H1 (cell line): ENCODE data around the gene PRELID2. TPM values are rescaled to one million over a fixed set of nuclear protein-coding genes. Genes with fewer than 3 reads are reported as not detected.

Experiments
- CTCF ChIA-PET: fragments of 300-600 bp; sonication (Branson Sonifier 250); formaldehyde crosslinking; loops from one replicate; lab custom pipeline; 2021; ENCODE audit not compliant: partially characterized antibody; lab: Charles Lee
- POLR2A ChIA-PET: fragments of 300-600 bp; sonication (Branson Sonifier 250); formaldehyde crosslinking; loops from one replicate; lab custom pipeline; 2021; ENCODE audit warnings: inconsistent platforms; ENCODE audit not compliant: partially characterized antibody; lab: Charles Lee
- DNase-seq, 2 experiments: peaks; one replicate each; pipeline versions ENCODE4 v3.0.0 to v3.0.0-alpha.2; 2010 to 2022; ENCODE audit warnings: low spot score in 2 of 2, low read depth in 1 of 2, mixed read lengths in 1 of 2
- FAIRE-seq: peaks from 2 replicates; lab custom pipeline; 2011; peaks lifted over from hg19 to GRCh38; lab: Jason Lieb, UNC
- H2AFZ ChIP-seq: 2 replicates; pipeline ENCODE4 v1.8.1; 2012; ENCODE audit warnings: low read length, inconsistent platforms
- H2AK5ac ChIP-seq: 2 replicates; pipeline ENCODE4 v1.6.1; 2013; ENCODE audit warnings: low read depth, low read length
- H2BK120ac ChIP-seq: replicated peaks from 2 replicates; pipeline ENCODE3; 2013; ENCODE audit warnings: low read depth, low read length, inconsistent platforms
- H2BK12ac ChIP-seq: 2 replicates; pipeline ENCODE4 v1.6.1; 2013; ENCODE audit warnings: low read depth, low read length
- H2BK15ac ChIP-seq: 2 replicates; pipeline ENCODE4 v1.6.1; 2013; ENCODE audit warnings: low read length
- H2BK20ac ChIP-seq: 2 replicates; pipeline ENCODE4 v1.6.1; 2013; ENCODE audit warnings: low read length
- H2BK5ac ChIP-seq: 2 replicates; pipeline ENCODE4 v1.6.1; 2013; ENCODE audit warnings: low read depth, low read length
- H3K14ac ChIP-seq: 2 replicates; pipeline ENCODE4 v1.6.1; 2013; ENCODE audit warnings: inconsistent platforms; ENCODE audit not compliant: insufficient read length
- H3K18ac ChIP-seq: 2 replicates; pipeline ENCODE4 v1.6.1; 2013; ENCODE audit warnings: low read length; ENCODE audit errors: extremely low read depth
- H3K23ac ChIP-seq: 2 replicates; pipeline ENCODE4 v1.6.1; 2013; ENCODE audit warnings: inconsistent platforms; ENCODE audit not compliant: insufficient read length
- H3K23me2 ChIP-seq: 2 replicates; pipeline ENCODE4 v1.6.1; 2013; ENCODE audit warnings: low read depth, low read length
- H3K27ac ChIP-seq: 2 replicates; pipeline ENCODE4 v1.6.1; 2011; ENCODE audit warnings: low read depth, low read length, inconsistent platforms
- H3K27me3 ChIP-seq, 4 experiments: replicated peaks in 1 of 4; 1 replicate in 1 of 4; 2 replicates in 3 of 4; pipeline versions ENCODE4 v1.6.1 to v1.8.1; 2011 to 2013; ENCODE audit warnings: low read length in 3 of 4, mild to moderate bottlenecking in 3 of 4, inconsistent platforms in 2 of 4, mixed read lengths in 2 of 4, moderate library complexity in 1 of 4; ENCODE audit not compliant: control insufficient read depth in 3 of 4, insufficient read depth in 3 of 4; ENCODE audit errors: extremely low read depth in 1 of 4
- H3K36me3 ChIP-seq, 4 experiments: 2 replicates each; pipeline versions ENCODE4 v1.6.1 to v1.8.1; 2011 to 2013; ENCODE audit warnings: mild to moderate bottlenecking in 4 of 4, low read length in 3 of 4, moderate library complexity in 2 of 4, control low read depth in 1 of 4, inconsistent platforms in 1 of 4; ENCODE audit not compliant: insufficient read depth in 4 of 4, control insufficient read depth in 2 of 4
- H3K4ac ChIP-seq: replicated peaks from 2 replicates; pipeline ENCODE3; 2013; ENCODE audit warnings: low read length, low read depth, mixed read lengths, inconsistent platforms; ENCODE audit not compliant: insufficient read length
- H3K4me1 ChIP-seq, 4 experiments: replicated peaks in 1 of 4; 1 replicate in 1 of 4; 2 replicates in 3 of 4; pipeline versions ENCODE4 v1.6.1 to v1.8.1; 2011 to 2013; ENCODE audit warnings: low read length in 3 of 4, inconsistent platforms in 2 of 4, mixed read lengths in 1 of 4; ENCODE audit not compliant: insufficient read depth in 4 of 4, control insufficient read depth in 3 of 4
- H3K4me2 ChIP-seq, 2 experiments: 2 replicates each; pipeline versions ENCODE4 v1.6.1 to v1.8.1; 2011 to 2013; ENCODE audit warnings: low read depth in 2 of 2, low read length in 2 of 2, control low read depth in 1 of 2, inconsistent platforms in 1 of 2, mild to moderate bottlenecking in 1 of 2; ENCODE audit not compliant: insufficient read depth in 1 of 2
- H3K4me3 ChIP-seq, 4 experiments: fragments of 200-600, 300-600 bp in 1 of 4; sonication (generic), shearing (Covaris generic), sonication (Bioruptor Twin) in 1 of 4; 2 replicates each; pipeline versions ENCODE4 v1.5.1 to v1.8.1; 2011 to 2016; ENCODE audit warnings: low read length in 4 of 4, low read depth in 3 of 4, control low read depth in 2 of 4, inconsistent platforms in 2 of 4, mild to moderate bottlenecking in 2 of 4, mixed read lengths in 1 of 4, moderate library complexity in 1 of 4; ENCODE audit not compliant: insufficient read depth in 2 of 4; ENCODE audit errors: extremely low read depth in 1 of 4
- H3K56ac ChIP-seq: replicated peaks from 2 replicates; pipeline ENCODE3; 2013; ENCODE audit warnings: low read depth, mild to moderate bottlenecking, mixed read lengths, low read length, inconsistent platforms; ENCODE audit not compliant: insufficient read length
- H3K79me1 ChIP-seq: 2 replicates; pipeline ENCODE4 v1.6.1; 2013; ENCODE audit warnings: low read depth, low read length, control low read depth
- H3K79me2 ChIP-seq, 2 experiments: 2 replicates each; pipeline versions ENCODE4 v1.6.1 to v1.8.1; 2012 to 2013; ENCODE audit warnings: low read length in 2 of 2, mild to moderate bottlenecking in 2 of 2, inconsistent platforms in 1 of 2; ENCODE audit not compliant: insufficient read depth in 2 of 2, control insufficient read depth in 1 of 2
- H3K9ac ChIP-seq, 4 experiments: replicated peaks in 1 of 4; 1 replicate in 1 of 4; 2 replicates in 3 of 4; pipeline versions ENCODE4 v1.6.1 to v1.8.1; 2011 to 2013; ENCODE audit warnings: low read depth in 3 of 4, low read length in 3 of 4, control low read depth in 2 of 4, mild to moderate bottlenecking in 2 of 4, moderate library complexity in 2 of 4, inconsistent platforms in 1 of 4; ENCODE audit errors: extremely low read depth in 1 of 4
- H3K9me3 ChIP-seq, 2 experiments: 2 replicates each; pipeline versions ENCODE4 v1.6.1 to v1.8.1; 2012 to 2013; ENCODE audit warnings: mild to moderate bottlenecking in 2 of 2, moderate library complexity in 2 of 2, control low read depth in 1 of 2, inconsistent platforms in 1 of 2, low read depth in 1 of 2, low read length in 1 of 2, mixed read lengths in 1 of 2; ENCODE audit not compliant: insufficient read depth in 2 of 2
- H4K20me1 ChIP-seq, 2 experiments: replicated peaks in 1 of 2; 2 replicates each; pipeline versions ENCODE3 to v1.8.1; 2011 to 2013; ENCODE audit warnings: inconsistent platforms in 2 of 2, low read length in 2 of 2, mild to moderate bottlenecking in 1 of 2; ENCODE audit not compliant: insufficient read depth in 2 of 2, control insufficient read depth in 1 of 2
- H4K5ac ChIP-seq: 2 replicates; pipeline ENCODE4 v1.6.1; 2013; ENCODE audit warnings: low read length, low read depth, mixed read lengths, inconsistent platforms; ENCODE audit not compliant: insufficient read length
- H4K8ac ChIP-seq: 2 replicates; pipeline ENCODE4 v1.8.0; 2013; ENCODE audit warnings: mild to moderate bottlenecking, moderate library complexity, low read length, inconsistent platforms; ENCODE audit not compliant: insufficient read depth; ENCODE audit errors: extremely low read depth
- H4K91ac ChIP-seq: replicated peaks from 2 replicates; pipeline ENCODE3; 2013; ENCODE audit warnings: low read length, mixed read lengths, inconsistent platforms; ENCODE audit not compliant: insufficient read length
- FOSL1 ChIP-seq: IDR thresholded peaks from 2 replicates; pipeline ENCODE4 v1.6.1; 2011; ENCODE audit warnings: mild to moderate bottlenecking, low read depth, low read length, moderate library complexity; ENCODE audit not compliant: insufficient read depth
- HDAC2 ChIP-seq, 2 experiments: fragments of 300-600 bp in 1 of 2; sonication (generic) in 1 of 2; IDR thresholded peaks; 2 replicates each; pipeline ENCODE4 v1.6.1; 2011 to 2012; ENCODE audit warnings: low read depth in 2 of 2, low read length in 2 of 2, mild to moderate bottlenecking in 2 of 2, moderate library complexity in 2 of 2, borderline replicate concordance in 1 of 2, inconsistent platforms in 1 of 2
- KDM1A ChIP-seq: fragments of 200-600, 300-600 bp; sonication (generic); IDR thresholded peaks from 2 replicates; pipeline ENCODE4 v1.7.1; 2016; ENCODE audit warnings: mild to moderate bottlenecking, low read length, borderline replicate concordance
- WGBS, 2 experiments: shearing (Covaris generic) in 1 of 2; methylation state at CpG; one replicate each; pipeline versions ENCODE4 v1.1.6 to v1.1.7; 2013 to 2015; ENCODE audit warnings: low lambda C conversion rate in 2 of 2, mixed read lengths in 2 of 2, inconsistent platforms in 1 of 2, low coverage in 1 of 2, missing lambda C conversion rate in 1 of 2; ENCODE audit not compliant: insufficient replicate concordance in 2 of 2, insufficient coverage in 1 of 2, insufficient read length in 1 of 2; ENCODE audit errors: extremely low coverage in 1 of 2, missing lambda C conversion rate in 1 of 2; 5-methylcytosine and 5-hydroxymethylcytosine counted together
- polyA plus RNA-seq, 7 experiments: library from polyadenylated mRNA; depleted of rRNA in 3 of 7; stranded (reverse) in 5 of 7; unstranded in 2 of 7; fragments of >200 nt in 5 of 7; fragments of 200-250 nt in 2 of 7; gene quantifications; 1 replicate in 5 of 7; 2 replicates in 1 of 7; 4 replicates in 1 of 7; pipeline versions ENCODE4 v1.2.1 to v1.2.3, GENCODE V29; 2011 to 2013; ENCODE audit warnings: missing spikeins in 2 of 7, mixed read lengths in 2 of 7
- total RNA-seq: library from RNA; stranded (reverse); fragmentation: NEBNext Ultra II Directional; extraction: Animal tissue kit (Norgen Biotek cat#: 25700); gene quantifications from 2 replicates; pipeline ENCODE4 v1.2.1, GENCODE V29; 2021

The PRELID2 gene
- total and polyA plus RNA-seq, 2 of the 8 experiments (the other 6 are each of a cell fraction or from before 2014, with no cell fraction given), result 2.2 to 7.8 TPM

DNA sequence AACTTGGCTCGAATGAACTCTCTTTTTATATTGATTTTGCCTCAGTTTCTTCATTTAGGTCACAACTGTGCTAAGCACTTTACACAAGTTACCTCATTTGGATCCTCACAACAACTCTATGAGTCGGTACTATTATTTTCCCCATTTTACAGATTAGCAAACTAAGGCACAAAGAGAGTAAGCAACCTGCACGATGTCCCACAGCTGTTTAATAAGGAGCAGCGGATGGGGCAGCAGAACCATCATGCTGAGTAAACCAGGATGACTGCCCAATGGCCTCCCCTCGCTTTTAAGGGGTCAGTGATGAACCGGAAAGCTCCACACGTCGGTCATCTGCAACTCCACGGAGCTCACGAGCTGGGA is 607 bp downstream of the PRELID2 start:
- peak; percentile 97 for TF ChIP-seq KDM1A
- TF ChIP-seq HDAC2 (IDR thresholded peaks at IDR 0.05; ENCODE audit: borderline replicate concordance in 1 of 2, low read depth in 2 of 2, low read length in 2 of 2), result 0 out of 4 replicates have a peak, but pooled peaks of 1 of the 2 experiments have one; percentile 81
- TF ChIP-seq FOSL1, result no peak
- Histone ChIP-seq H3K79me1 (no peaks in the 10 kb centered on the region), H3K9ac (no peak overlapping the region), H2BK15ac (no peak overlapping the region), H3K27ac (no peak overlapping the region), H3K56ac (no peak overlapping the region), H3K79me2 (no peaks in the 10 kb centered on the region), H4K8ac (peak overlapping the region; percentile 73; the same call in 1 of the 2 replicates), H2BK120ac (no peak overlapping the region), H3K4me1 (peaks cover 2 to 6% (median 4%) of the 10 kb centered on the region in 4 experiments; a peak in 4 of 7 replicates), H3K18ac (no peak overlapping the region), H4K20me1 (no peaks in the 10 kb centered on the region), H3K36me3 (no peaks in the 10 kb centered on the region), H3K4me2 (peak overlapping the region; percentile 77 to 79), H3K23me2 (peaks cover 11% of the 10 kb centered on the region; the same call in 1 of the 2 replicates), H3K9me3 (no peaks in the 10 kb centered on the region), H2BK20ac (no peak overlapping the region), H3K14ac (no peak overlapping the region), H2BK5ac (no peak overlapping the region), H4K5ac (no peak overlapping the region), H3K4me3 (peak overlapping the region; percentile 56 to 66 (median 62); a peak in 6 of 8 replicates), H3K23ac (no peak overlapping the region), H3K4ac (no peak overlapping the region), H2BK12ac (no peak overlapping the region), H2AFZ (peak overlapping the region; percentile 78; the same call in 1 of the 2 replicates), H4K91ac (no peak overlapping the region), H3K27me3 (peaks cover 0 to 18% (median 16%) of the 10 kb centered on the region in 4 experiments; a peak in 6 of 7 replicates), H2AK5ac (no peak overlapping the region)
- ChIA-PET CTCF (interaction anchor here (0.5 to 2.6 kb wide), 10 partner anchors 8 to 331 kb away, joined by 3 to 13 read pairs (median 6); no protein-coding TSS in a partner anchor), POLR2A (interaction anchor here (0.6 to 0.7 kb wide), 2 partner anchors 101 to 1444 kb away, joined by 3 to 5 read pairs; no protein-coding TSS in a partner anchor)
- WGBS, 2 experiments, result 45% methylated on average over 10 of the region's 10 CpGs; no CpG with 5 or more reads in 1 of the 2 experiments
- DNase-seq, result no peak
- no peak for FAIRE-seq
